ENCODE data around the gene FNIP1. TPM values are rescaled to one million over a fixed set of nuclear protein-coding genes. Genes with fewer than 3 reads are reported as not detected.
A peak's percentile ranks its signal among the peaks of the same experiment; 100 is the strongest.

FNIP1 gene
- total and polyA plus RNA-seq, 9 of the 15 experiments (the other 6 are each of a cell fraction or from before 2014, with no cell fraction given) = 5.0 to 32.8 (median 18.4) TPM

DNA sequence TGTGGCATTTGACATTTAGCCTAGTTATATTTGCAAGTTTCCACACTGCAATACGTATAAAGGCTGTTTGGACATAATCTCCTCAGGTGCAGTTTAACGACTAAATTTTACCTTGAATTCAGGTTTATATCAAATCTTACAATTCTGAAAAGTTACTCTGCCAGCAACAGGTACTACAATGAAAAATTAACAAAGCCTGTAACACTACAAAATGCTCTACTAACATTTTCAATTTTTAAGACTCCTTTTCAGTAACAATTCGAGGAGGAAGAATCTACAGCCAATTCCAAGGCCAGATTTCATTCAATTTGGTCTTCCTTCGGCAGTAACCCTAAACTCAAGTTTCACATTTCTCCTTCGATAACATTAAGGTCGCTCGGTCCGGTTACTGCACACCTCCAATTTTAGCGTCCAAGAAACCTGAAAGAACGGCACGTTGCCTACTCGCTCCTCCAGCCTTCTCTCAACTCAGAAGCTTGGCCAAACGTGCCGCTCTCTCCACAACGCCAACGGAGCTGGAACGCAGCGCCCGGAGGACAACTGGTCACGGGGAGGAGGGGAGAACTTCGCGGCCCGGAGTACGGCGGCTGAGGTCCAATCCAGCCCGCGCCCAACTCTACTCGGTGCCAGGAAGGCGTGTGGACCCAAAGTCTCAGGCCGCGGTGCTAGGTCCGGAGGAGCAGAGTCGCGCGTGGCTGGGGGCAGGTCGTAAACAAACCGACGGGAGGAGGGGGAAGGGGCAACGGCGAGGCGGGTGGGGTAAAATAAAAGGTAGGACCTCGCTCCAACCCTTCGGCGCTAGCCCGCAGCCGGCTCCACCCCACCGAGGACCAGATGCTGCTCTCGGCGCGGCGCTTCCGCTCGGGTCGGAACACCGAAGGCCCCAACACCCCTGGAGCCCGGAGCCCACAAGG lies 681 bp downstream of the FNIP1 start (continued):
- TF ChIP-seq, protein P1, sequence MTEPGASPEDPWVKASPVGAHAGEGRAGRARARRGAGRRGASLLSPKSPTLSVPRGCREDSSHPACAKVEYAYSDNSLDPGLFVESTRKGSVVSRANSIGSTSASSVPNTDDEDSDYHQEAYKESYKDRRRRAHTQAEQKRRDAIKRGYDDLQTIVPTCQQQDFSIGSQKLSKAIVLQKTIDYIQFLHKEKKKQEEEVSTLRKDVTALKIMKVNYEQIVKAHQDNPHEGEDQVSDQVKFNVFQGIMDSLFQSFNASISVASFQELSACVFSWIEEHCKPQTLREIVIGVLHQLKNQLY (CRISPR knock-in tag; conservative IDR thresholded peaks at IDR 0.05) = no peak
- TF ChIP-seq, protein P2, sequence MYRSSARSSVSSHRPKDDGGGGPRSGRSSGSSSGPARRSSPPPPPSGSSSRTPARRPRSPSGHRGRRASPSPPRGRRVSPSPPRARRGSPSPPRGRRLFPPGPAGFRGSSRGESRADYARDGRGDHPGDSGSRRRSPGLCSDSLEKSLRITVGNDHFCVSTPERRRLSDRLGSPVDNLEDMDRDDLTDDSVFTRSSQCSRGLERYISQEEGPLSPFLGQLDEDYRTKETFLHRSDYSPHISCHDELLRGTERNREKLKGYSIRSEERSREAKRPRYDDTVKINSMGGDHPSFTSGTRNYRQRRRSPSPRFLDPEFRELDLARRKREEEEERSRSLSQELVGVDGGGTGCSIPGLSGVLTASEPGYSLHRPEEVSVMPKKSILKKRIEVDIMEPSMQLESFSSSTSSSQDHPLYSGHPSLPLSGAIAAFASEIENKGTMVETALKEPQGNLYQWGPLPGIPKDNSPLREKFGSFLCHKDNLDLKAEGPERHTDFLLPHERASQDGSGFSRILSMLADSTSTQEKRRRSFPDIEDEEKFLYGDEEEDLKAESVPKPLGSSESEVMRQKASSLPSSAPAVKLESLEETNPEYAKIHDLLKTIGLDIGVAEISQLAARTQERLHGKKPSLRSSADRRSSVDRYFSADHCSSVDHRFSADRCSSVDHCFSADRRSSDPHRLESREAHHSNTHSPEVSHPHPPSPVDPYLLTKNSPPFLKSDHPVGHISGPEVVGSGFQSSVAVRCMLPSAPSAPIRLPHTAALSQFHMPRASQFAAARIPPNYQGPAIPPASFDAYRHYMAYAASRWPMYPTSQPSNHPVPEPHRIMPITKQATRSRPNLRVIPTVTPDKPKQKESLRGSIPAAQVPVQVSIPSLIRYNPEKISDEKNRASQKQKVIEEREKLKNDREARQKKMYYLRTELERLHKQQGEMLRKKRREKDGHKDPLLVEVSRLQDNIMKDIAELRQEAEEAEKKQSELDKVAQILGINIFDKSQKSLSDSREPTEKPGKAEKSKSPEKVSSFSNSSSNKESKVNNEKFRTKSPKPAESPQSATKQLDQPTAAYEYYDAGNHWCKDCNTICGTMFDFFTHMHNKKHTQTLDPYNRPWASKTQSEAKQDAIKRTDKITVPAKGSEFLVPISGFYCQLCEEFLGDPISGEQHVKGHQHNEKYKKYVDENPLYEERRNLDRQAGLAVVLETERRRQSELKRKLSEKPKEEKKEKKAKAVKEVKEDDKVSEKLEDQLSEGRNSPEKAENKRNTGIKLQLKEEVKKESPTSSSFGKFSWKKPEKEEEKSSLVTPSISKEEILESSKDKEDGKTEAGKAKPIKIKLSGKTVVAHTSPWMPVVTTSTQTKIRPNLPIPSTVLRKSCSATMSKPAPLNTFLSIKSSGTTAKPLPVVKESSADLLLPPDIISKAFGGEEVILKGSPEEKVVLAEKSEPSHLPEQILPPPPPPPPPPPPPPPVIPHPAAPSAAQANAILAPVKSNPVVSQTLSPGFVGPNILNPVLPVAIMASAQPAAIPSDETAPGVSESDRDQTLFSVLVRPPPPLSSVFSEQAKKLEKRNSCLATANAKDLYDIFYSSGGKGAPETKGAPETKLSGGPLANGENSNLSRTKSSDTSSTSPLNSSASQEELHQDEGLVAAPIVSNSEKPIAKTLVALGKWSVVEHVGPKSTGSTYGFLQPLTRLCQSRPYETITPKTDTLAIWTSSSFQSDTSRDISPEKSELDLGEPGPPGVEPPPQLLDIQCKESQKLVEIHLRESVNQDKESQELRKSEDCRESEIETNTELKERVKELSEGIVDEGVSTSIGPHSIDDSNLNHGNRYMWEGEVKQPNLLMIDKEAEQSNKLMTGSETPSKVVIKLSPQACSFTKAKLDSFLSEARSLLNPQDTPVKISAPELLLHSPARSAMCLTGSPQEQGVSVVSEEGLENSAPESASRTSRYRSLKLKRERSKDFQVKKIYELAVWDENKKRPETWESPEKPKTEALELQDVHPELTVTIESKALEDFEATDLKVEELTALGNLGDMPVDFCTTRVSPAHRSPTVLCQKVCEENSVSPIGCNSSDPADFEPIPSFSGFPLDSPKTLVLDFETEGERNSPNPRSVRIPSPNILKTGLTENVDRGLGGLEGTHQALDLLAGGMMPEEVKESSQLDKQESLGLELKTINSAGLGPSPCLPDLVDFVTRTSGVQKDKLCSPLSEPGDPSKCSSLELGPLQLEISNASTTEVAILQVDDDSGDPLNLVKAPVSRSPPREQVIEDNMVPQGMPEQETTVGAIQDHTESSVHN (IDR thresholded peaks at IDR 0.05; ENCODE audit: borderline replicate concordance in 1 of 2, low read depth in 1 of 2) = no peak
- TF ChIP-seq LARP7 (IDR thresholded peaks at IDR 0.05) (no peak), ZBTB7A (IDR thresholded peaks at IDR 0.05; ENCODE audit: borderline replicate concordance, control insufficient read depth, low read depth, low read length) (no peak), EP400 (IDR thresholded peaks at IDR 0.05) (no peak), MBD2 (IDR thresholded peaks at IDR 0.05; ENCODE audit: borderline replicate concordance, low read depth) (no peak), PTRF (tag; IDR thresholded peaks at IDR 0.05) (no peak), ILF3 (IDR thresholded peaks at IDR 0.05; ENCODE audit: borderline replicate concordance) (no peak), ZNF165 (CRISPR knock-in tag; IDR thresholded peaks at IDR 0.05; ENCODE audit: borderline replicate concordance) (no peak), RBM14 (IDR thresholded peaks at IDR 0.05; ENCODE audit: borderline replicate concordance, insufficient read depth, low read depth, low read length) (0 out of 2 replicates have a peak, but pooled peaks have one; percentile 75), MECOM (CRISPR knock-in tag; IDR thresholded peaks at IDR 0.05) (no peak), ZNF444 (CRISPR knock-in tag; IDR thresholded peaks at IDR 0.05) (no peak)
- TF ChIP-seq, protein P3, sequence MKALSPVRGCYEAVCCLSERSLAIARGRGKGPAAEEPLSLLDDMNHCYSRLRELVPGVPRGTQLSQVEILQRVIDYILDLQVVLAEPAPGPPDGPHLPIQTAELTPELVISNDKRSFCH (CRISPR knock-in tag; IDR thresholded peaks at IDR 0.05) = no peak
- TF ChIP-seq, protein P3 (tag; IDR thresholded peaks at IDR 0.05) = no peak
- TF ChIP-seq, protein P4, sequence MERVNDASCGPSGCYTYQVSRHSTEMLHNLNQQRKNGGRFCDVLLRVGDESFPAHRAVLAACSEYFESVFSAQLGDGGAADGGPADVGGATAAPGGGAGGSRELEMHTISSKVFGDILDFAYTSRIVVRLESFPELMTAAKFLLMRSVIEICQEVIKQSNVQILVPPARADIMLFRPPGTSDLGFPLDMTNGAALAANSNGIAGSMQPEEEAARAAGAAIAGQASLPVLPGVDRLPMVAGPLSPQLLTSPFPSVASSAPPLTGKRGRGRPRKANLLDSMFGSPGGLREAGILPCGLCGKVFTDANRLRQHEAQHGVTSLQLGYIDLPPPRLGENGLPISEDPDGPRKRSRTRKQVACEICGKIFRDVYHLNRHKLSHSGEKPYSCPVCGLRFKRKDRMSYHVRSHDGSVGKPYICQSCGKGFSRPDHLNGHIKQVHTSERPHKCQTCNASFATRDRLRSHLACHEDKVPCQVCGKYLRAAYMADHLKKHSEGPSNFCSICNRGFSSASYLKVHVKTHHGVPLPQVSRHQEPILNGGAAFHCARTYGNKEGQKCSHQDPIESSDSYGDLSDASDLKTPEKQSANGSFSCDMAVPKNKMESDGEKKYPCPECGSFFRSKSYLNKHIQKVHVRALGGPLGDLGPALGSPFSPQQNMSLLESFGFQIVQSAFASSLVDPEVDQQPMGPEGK (CRISPR knock-in tag; IDR thresholded peaks at IDR 0.05; ENCODE audit: borderline replicate concordance) = no peak

All from K562 (cell line).